ENCODE results near the gene YLPM1.
A peak's percentile ranks its signal among the peaks of the same experiment; 100 is the strongest.
"Not testable (repeated sequence)": the region's sequence is repeated elsewhere in the genome, so short reads cannot be mapped to it uniquely, and the experiment has no call there.

YLPM1 gene

GRCh38 chr14:74762917-74763802 lies at the start of gene YLPM1:
Gene YLPM1, plus strand, starts transcription at chr14:74763316. Its CDS starts 174 bp downstream, at chr14:74763490.
- peak; percentile 98 for DNase-seq

- DNase-seq, result no peak
These were observed 49.8 kb upstream of the YLPM1 start for GRCh38 chr14:74713395-74713735.

- no peak for DNase-seq
These were observed 42.6 kb upstream of the YLPM1 start for GRCh38 chr14:74720526-74720925.

GRCh38 chr14:74723134-74723533 lies 40.0 kb upstream of the YLPM1 start:
- no peak for DNase-seq

- no peak for DNase-seq
These were observed 30.7 kb upstream of the YLPM1 start for GRCh38 chr14:74732387-74732786.

GRCh38 chr14:74733221-74733620 lies 29.9 kb upstream of the YLPM1 start:
- DNase-seq, result no peak

GRCh38 chr14:74735125-74735524 lies 28.0 kb upstream of the YLPM1 start:
- DNase-seq, result no peak

- DNase-seq, result no peak
These were observed 25.3 kb upstream of the YLPM1 start for GRCh38 chr14:74737753-74738325.

- DNase-seq, result no peak
These were observed 23.7 kb upstream of the YLPM1 start for GRCh38 chr14:74739293-74740030.

- no peak for DNase-seq
These were observed 15.9 kb upstream of the YLPM1 start for GRCh38 chr14:74747237-74747636.

GRCh38 chr14:74754157-74754556 lies 9.0 kb upstream of the YLPM1 start:
- no peak for DNase-seq

- no peak for DNase-seq
These were observed 8.2 kb upstream of the YLPM1 start for GRCh38 chr14:74754899-74755298.

GRCh38 chr14:74756326-74756725 lies 6.8 kb upstream of the YLPM1 start:
- no peak for DNase-seq

GRCh38 chr14:74758505-74758904 lies 4.6 kb upstream of the YLPM1 start:
- not testable (repeated sequence) for DNase-seq

- peak; percentile 14 for DNase-seq
These were observed 851 bp downstream of the YLPM1 start for GRCh38 chr14:74763803-74764531.

GRCh38 chr14:74765721-74766120 lies 2.6 kb downstream of the YLPM1 start:
- no peak for DNase-seq

- DNase-seq, result no peak
These were observed 8.3 kb downstream of the YLPM1 start for GRCh38 chr14:74771399-74771798.

- DNase-seq, result no peak
These were observed 21.5 kb downstream of the YLPM1 start for GRCh38 chr14:74784634-74785033.

- DNase-seq, result no peak
These were observed 22.0 kb downstream of the YLPM1 start for GRCh38 chr14:74785056-74785613.

- DNase-seq, result no peak
These were observed 23.7 kb downstream of the YLPM1 start for GRCh38 chr14:74786796-74787315.

GRCh38 chr14:74792249-74793039 lies 29.3 kb downstream of the YLPM1 start:
- peak; percentile 4 for DNase-seq
